ENCODE measurements around the gene PRPF40B. TPM values are rescaled to one million over a fixed set of nuclear protein-coding genes. Genes with fewer than 3 reads are reported as not detected.
A peak's percentile ranks its signal among the peaks of the same experiment; 100 is the strongest.

Gene PRPF40B
- total RNA-seq, 6 experiments from 2014 or later, result 4.7 to 8.2 (median 6.3) TPM

DNA sequence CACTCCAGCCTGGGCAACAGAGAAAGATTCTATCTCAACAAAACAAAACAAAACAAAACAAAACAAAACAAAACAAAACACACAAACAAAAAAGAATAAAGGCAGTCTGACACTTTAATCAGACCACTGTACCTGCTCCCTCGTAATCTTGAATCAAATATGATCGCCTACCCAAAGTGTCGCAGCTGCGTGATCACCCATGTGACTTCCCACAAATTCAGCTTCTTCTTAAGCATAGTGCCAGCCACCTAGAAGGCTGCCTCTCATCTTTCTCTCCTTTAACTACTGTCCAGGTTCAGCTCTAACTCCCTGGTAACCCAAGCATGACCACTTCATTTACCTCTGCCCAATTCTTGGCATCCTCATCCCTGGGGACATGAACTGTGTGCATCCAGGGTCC is 46.4 kb downstream of the PRPF40B start:
- Histone ChIP-seq H3K27me3 (no peaks in the 10 kb centered on the region), H3K27ac (no peak overlapping the region)
- no peak for DNase-seq

DNA sequence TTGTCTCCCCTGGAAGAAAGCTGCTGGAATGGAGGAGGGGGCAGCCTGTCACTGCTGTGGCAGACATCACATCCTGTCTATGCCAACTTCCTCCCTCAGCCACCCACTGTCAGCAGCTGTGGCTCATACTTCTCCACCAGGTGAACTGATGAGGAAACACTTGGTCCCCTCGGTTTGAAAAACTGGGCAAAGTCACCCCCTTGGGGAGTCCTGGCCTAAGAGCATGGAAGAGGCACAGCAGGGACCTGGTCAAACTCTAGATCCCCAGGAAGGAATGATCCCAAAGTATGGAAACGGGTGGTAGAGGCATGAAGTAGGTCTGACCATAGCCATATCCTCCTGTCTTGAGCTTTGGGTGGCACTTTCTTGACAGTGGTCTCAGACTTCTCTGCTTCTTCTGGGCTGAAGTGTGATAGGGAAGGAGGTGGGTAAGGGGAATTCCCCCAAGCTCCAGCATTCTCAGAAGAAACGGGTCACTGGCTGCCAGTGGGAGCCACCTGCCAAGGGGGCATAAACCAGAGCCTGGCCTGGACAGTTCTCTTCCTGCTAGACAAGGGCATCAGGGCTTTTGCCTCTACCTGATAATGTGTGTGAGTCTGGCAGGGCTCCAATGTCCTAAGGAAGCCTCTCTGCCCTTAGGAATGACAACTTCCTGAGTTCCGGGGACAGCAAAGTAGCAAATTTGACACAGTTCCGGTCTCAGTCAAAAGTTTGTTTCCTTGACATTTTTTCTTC is 47.8 kb downstream of the PRPF40B start:
- intact Hi-C loops (cut with DNase I), result no loop called here
- WGBS (ENCODE audit: insufficient coverage, low coverage, low lambda C conversion rate, missing lambda C conversion rate), result 39% methylated on average over 5 of the region's 5 CpGs
- Histone ChIP-seq H3K4me3 (no peak overlapping the region), H3K27ac (peak overlapping the region in 2 of 3 donors; percentile 59 to 66), H3K27me3 (no peaks in the 10 kb centered on the region), H3K36me3 (no peaks in the 10 kb centered on the region), H3K9me3 (no peaks in the 10 kb centered on the region), H3K4me1 (peaks cover 0 to 2% (median 0%) of the 10 kb centered on the region in 4 donors)
- ATAC-seq, result peak; percentile 20 to 28 (median 25)
- no peak for DNase-seq
- no peak for TF ChIP-seq POLR2A (IDR thresholded peaks at IDR 0.05)
- TF ChIP-seq, protein P1, sequence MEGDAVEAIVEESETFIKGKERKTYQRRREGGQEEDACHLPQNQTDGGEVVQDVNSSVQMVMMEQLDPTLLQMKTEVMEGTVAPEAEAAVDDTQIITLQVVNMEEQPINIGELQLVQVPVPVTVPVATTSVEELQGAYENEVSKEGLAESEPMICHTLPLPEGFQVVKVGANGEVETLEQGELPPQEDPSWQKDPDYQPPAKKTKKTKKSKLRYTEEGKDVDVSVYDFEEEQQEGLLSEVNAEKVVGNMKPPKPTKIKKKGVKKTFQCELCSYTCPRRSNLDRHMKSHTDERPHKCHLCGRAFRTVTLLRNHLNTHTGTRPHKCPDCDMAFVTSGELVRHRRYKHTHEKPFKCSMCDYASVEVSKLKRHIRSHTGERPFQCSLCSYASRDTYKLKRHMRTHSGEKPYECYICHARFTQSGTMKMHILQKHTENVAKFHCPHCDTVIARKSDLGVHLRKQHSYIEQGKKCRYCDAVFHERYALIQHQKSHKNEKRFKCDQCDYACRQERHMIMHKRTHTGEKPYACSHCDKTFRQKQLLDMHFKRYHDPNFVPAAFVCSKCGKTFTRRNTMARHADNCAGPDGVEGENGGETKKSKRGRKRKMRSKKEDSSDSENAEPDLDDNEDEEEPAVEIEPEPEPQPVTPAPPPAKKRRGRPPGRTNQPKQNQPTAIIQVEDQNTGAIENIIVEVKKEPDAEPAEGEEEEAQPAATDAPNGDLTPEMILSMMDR (IDR thresholded peaks at IDR 0.05), result no peak

More for the DNA sequence above, 46.4 kb downstream of the PRPF40B start:
- Histone ChIP-seq H3K36me3 (no peaks in the 10 kb centered on the region), H3K4me1 (peaks cover 0 to 2% (median 0%) of the 10 kb centered on the region in 4 donors), H3K4me3 (no peak overlapping the region), H3K9me3 (no peaks in the 10 kb centered on the region)
- WGBS (ENCODE audit: insufficient coverage, low coverage, low lambda C conversion rate, missing lambda C conversion rate), result 84% methylated on average over 4 of the region's 4 CpGs
- ATAC-seq, result no peak
- intact Hi-C loops (cut with DNase I), result no loop called here
- TF ChIP-seq, protein P1 (IDR thresholded peaks at IDR 0.05), result no peak
- TF ChIP-seq POLR2A (IDR thresholded peaks at IDR 0.05), result no peak

DNA sequence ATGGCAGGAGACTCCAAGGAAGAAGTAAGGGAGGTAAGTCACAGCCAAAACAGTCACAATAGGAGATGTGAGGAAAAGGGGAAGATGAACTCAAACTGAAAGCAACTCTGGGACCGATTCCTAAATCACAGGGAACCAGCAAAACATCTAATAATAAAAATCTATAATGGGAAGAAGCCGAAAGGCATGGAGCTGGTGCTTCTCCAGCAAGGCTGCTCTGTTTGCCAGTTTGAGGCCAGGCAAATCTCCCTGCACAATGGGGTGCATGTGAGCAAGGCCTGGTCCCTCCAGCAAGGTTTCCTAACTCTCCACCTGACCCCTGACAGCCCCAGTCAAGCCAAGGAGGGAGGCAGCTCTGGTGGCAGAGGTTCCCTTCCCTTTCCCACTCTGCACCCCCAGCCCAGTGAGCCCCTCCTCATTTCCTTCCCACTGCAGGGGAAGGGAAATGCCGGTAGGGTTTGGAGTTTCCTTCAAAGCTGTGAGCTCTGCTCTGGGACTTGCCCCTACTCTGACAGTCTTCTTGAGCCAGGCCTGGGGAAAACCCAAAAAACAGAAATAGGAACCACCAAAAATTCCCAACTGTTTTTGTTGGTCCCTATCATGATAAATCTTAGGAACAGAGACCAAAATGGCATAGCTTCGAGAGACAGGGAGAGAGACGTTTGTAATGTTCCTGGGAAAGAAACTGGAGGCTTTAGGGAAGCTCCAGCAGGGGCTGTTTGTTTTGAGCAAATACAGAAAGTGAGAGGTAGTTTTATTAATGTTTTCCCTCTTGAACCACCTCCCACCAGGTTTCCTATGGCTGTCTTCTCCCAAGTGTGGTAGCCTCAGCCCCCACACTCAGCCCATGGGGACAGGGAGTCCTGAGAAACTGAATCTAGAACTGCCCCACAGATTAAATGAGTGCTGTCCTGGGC is 49.2 kb downstream of the PRPF40B start:
- intact Hi-C loops (cut with DNase I), result no loop called here
- Histone ChIP-seq H3K27me3 (no peaks in the 10 kb centered on the region), H3K36me3 (no peaks in the 10 kb centered on the region), H3K27ac (peak overlapping the region; percentile 59 to 66 (median 65)), H3K4me3 (no peak overlapping the region), H3K9me3 (no peaks in the 10 kb centered on the region), H3K4me1 (peaks cover 0 to 2% (median 0%) of the 10 kb centered on the region in 4 donors)
- TF ChIP-seq, protein P1 (IDR thresholded peaks at IDR 0.05), result no peak
- no peak for TF ChIP-seq POLR2A (IDR thresholded peaks at IDR 0.05)
- 48% methylated on average over 4 of the region's 5 CpGs for WGBS (ENCODE audit: insufficient coverage, low coverage, low lambda C conversion rate, missing lambda C conversion rate)
- ATAC-seq (peak in 1 of 4 donors; percentile 12), DNase-seq (no peak)

DNA sequence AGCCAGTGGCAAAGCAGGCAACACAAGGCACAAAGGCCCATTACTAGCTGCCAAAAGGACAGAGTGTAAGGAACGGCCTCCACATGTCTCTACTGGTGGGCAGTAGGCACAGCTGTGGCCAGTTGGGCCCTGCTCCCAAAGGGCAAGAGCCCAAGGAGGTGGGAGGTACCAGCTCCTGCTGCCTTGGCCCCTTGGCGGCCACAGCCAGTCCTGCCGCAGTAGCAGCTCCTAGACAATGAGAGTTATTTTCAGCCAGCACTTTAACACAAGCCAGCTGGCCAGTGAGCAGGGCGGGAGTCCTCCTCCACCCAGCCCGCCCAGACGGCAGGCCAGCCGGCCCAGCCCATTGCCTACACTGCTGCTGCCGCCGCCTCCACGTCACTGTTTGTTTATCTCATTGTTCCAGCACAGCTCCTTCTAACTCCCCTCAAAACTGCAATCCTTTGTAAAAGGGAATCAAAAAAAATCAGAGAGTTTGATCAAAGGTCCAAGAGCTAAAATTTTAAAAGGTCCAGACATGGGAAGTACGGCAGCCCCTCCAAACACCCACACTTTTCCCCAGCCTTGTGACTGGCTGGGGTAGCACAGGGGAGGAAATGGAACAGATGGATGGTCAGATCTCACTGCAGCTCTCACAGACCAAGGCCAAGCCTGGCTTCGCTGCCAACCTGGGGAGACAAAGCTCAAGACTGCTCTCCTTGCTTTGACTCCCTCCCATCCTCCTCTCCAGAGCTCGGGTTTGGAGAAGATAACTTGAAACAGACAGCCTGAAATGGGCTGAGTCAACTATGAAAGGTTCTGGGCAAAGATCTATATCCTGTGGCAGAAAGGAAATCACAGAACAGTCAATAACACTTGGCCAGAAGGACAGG is 50.3 kb downstream of the PRPF40B start:
- peak; percentile 63 to 70 (median 70) for DNase-seq
- H3K36me3 ChIP-seq, result no peaks in the 10 kb centered on the region
- no peaks in the 10 kb centered on the region for H3K27me3 ChIP-seq
- no peaks in the 10 kb centered on the region for H3K9me3 ChIP-seq
- H3K4me1 ChIP-seq, result peaks cover 0 to 2% (median 0%) of the 10 kb centered on the region in 4 donors
- 38% methylated on average over 5 of the region's 13 CpGs for WGBS (ENCODE audit: insufficient coverage, low coverage, low lambda C conversion rate, missing lambda C conversion rate)
- ATAC-seq, result peak; percentile 82 to 88 (median 86)
- intact Hi-C loops (cut with DNase I), result no loop called here
- H3K27ac ChIP-seq, result peak overlapping the region; percentile 65 to 71 (median 66)
- H3K4me3 ChIP-seq, result no peak overlapping the region
- TF ChIP-seq POLR2A (IDR thresholded peaks at IDR 0.05), result peak; percentile 50
- TF ChIP-seq, protein P1 (IDR thresholded peaks at IDR 0.05), result peak in 1 of 4 donors; percentile 16

Measured in right lobe of liver (tissue), 6 donors.